Fibroblast of skin of abdomen (primary cell): ENCODE results near the gene SRD5A3.

Experiments
- DNase-seq: peaks from one replicate; pipeline ENCODE4 v3.0.0-alpha.2; 2013

Gene SRD5A3

GRCh38 chr4:55378617-55379467 is 32.8 kb downstream of the SRD5A3 start:
- peak; percentile 50 for DNase-seq

GRCh38 chr4:55380576-55380975 is 34.5 kb downstream of the SRD5A3 start:
- no peak for DNase-seq

GRCh38 chr4:55381502-55381901 is 35.5 kb downstream of the SRD5A3 start:
- no peak for DNase-seq

GRCh38 chr4:55382488-55383003 is 36.5 kb downstream of the SRD5A3 start:
- DNase-seq = no peak

GRCh38 chr4:55385201-55385649 is 39.2 kb downstream of the SRD5A3 start:
- DNase-seq = no peak

GRCh38 chr4:55386073-55386472 is 40.0 kb downstream of the SRD5A3 start:
- no peak for DNase-seq

GRCh38 chr4:55386840-55387239 is 40.8 kb downstream of the SRD5A3 start:
- DNase-seq = no peak

GRCh38 chr4:55393461-55394320 is 47.6 kb downstream of the SRD5A3 start:
- no peak for DNase-seq

- no peak for DNase-seq
These were observed 49.1 kb downstream of the SRD5A3 start for GRCh38 chr4:55395218-55395528.

GRCh38 chr4:55395529-55396307 is 49.7 kb downstream of the SRD5A3 start, which contains the start of gene TMEM165:
Gene TMEM165 (plus strand): TSS chr4:55395957. CDS start chr4:55396190, 233 bp downstream.
- DNase-seq = peak; percentile 86

GRCh38 chr4:55396308-55397125 is 50.5 kb downstream of the SRD5A3 start:
- peak; percentile 47 for DNase-seq

- DNase-seq = peak; percentile 33
These were observed 51.0 kb downstream of the SRD5A3 start for GRCh38 chr4:55397126-55397436.

- peak; percentile 53 for DNase-seq
These were observed 51.7 kb downstream of the SRD5A3 start for GRCh38 chr4:55397520-55398321.

GRCh38 chr4:55398461-55398860 is 52.4 kb downstream of the SRD5A3 start:
- peak; percentile 32 for DNase-seq

- DNase-seq = no peak
These were observed 52.9 kb downstream of the SRD5A3 start for GRCh38 chr4:55398966-55399365.

- DNase-seq = no peak
These were observed 53.5 kb downstream of the SRD5A3 start for GRCh38 chr4:55399581-55399980.

GRCh38 chr4:55405073-55405472 is 59.0 kb downstream of the SRD5A3 start:
- no peak for DNase-seq

GRCh38 chr4:55406545-55406944 is 60.5 kb downstream of the SRD5A3 start:
- no peak for DNase-seq

GRCh38 chr4:55407119-55407518 is 61.1 kb downstream of the SRD5A3 start:
- no peak for DNase-seq

- no peak for DNase-seq
These were observed 61.7 kb downstream of the SRD5A3 start for GRCh38 chr4:55407764-55408163.
